IMR-90 (cell line): ENCODE measurements around the gene NME4. TPM values are rescaled to one million over a fixed set of nuclear protein-coding genes. Genes with fewer than 3 reads are reported as not detected.
"Not testable (repeated sequence)": the region's sequence is repeated elsewhere in the genome, so short reads cannot be mapped to it uniquely, and the experiment has no call there.

Source experiments
- ATAC-seq: fragments of 200-7000 bp; cut with Tn5 transposase; 2 replicates; pipeline ENCODE4 v1.9.1; 2020; ENCODE audit warnings: low read depth, mild to moderate bottlenecking, moderate library complexity
- BruUV-seq: library from RNA; stranded (reverse); fragments of 400-500 nt; replicated peaks from 2 replicates; lab custom pipeline; 2021; lab: Mats Ljungman, UMichigan
- CTCF ChIA-PET: fragments of 300-600 bp; formaldehyde crosslinking; extraction: SDS; loops from one replicate; lab custom pipeline; 2021; ENCODE audit warnings: antibody characterized with exemption; lab: Yijun Ruan, JAX
- POLR2A ChIA-PET: fragments of 300-600 bp; sonication (Branson Sonifier 250); formaldehyde crosslinking; loops from one replicate; lab custom pipeline; 2022; ENCODE audit warnings: antibody characterized with exemption; ENCODE audit not compliant: unreplicated experiment; lab: Charles Lee
- DNase-seq: peaks from one replicate; pipeline ENCODE4 v3.0.0; 2013
- H2AFZ ChIP-seq: replicated peaks from 2 replicates; pipeline ENCODE3; 2013; ENCODE audit warnings: low read length, mild to moderate bottlenecking; ENCODE audit not compliant: poor library complexity
- H2AK5ac ChIP-seq: 2 replicates; pipeline ENCODE4 v1.6.1; 2013; ENCODE audit warnings: low read depth, low read length, inconsistent platforms
- H2AK9ac ChIP-seq: replicated peaks from 2 replicates; pipeline ENCODE3; 2013; ENCODE audit warnings: mild to moderate bottlenecking, low read depth, low read length, moderate library complexity; ENCODE audit not compliant: poor library complexity
- H2BK120ac ChIP-seq: 2 replicates; pipeline ENCODE4 v1.6.1; 2013; ENCODE audit warnings: low read depth, low read length, inconsistent platforms
- H2BK15ac ChIP-seq: 3 replicates; pipeline ENCODE4 v1.6.1; 2013; ENCODE audit warnings: low read depth, low read length, inconsistent platforms
- H2BK20ac ChIP-seq: 2 replicates; pipeline ENCODE4 v1.6.1; 2013; ENCODE audit warnings: low read depth, mild to moderate bottlenecking, inconsistent platforms, low read length, moderate library complexity
- H2BK5ac ChIP-seq: 2 replicates; pipeline ENCODE4 v1.6.1; 2013; ENCODE audit warnings: mild to moderate bottlenecking, low read depth, low read length, inconsistent platforms; ENCODE audit not compliant: poor library complexity, severe bottlenecking
- H3K14ac ChIP-seq: replicated peaks from 2 replicates; pipeline ENCODE4 v1.6.1; 2013; ENCODE audit warnings: low read depth, low read length, inconsistent platforms
- H3K18ac ChIP-seq: 2 replicates; pipeline ENCODE4 v1.6.1; 2013; ENCODE audit warnings: low read depth, low read length, control low read depth
- H3K23ac ChIP-seq: 2 replicates; pipeline ENCODE4 v1.6.1; 2013; ENCODE audit warnings: low read depth, low read length, inconsistent platforms
- H3K27ac ChIP-seq: 2 replicates; pipeline ENCODE4 v1.5.1; 2013; ENCODE audit warnings: mild to moderate bottlenecking, control low read depth, low read length; ENCODE audit not compliant: insufficient read depth
- H3K27me3 ChIP-seq: 2 replicates; pipeline ENCODE4 v1.6.1; 2013; ENCODE audit warnings: low read length; ENCODE audit not compliant: control insufficient read depth, insufficient read depth
- H3K36me3 ChIP-seq: 2 replicates; pipeline ENCODE4 v1.6.1; 2013; ENCODE audit warnings: low read length, mixed read lengths; ENCODE audit not compliant: control insufficient read depth, insufficient read depth
- H3K4ac ChIP-seq: 2 replicates; pipeline ENCODE4 v1.6.1; 2013; ENCODE audit warnings: low read depth, low read length, inconsistent platforms
- H3K4me1 ChIP-seq: 2 replicates; pipeline ENCODE4 v1.6.1; 2013; ENCODE audit warnings: low read length, mixed read lengths; ENCODE audit not compliant: control insufficient read depth, insufficient read depth
- H3K4me2 ChIP-seq: 2 replicates; pipeline ENCODE4 v1.6.1; 2013; ENCODE audit warnings: low read depth, mild to moderate bottlenecking, control low read depth, low read length, moderate library complexity
- H3K4me3 ChIP-seq: 2 replicates; pipeline ENCODE4 v1.5.1; 2013; ENCODE audit warnings: low read depth, mild to moderate bottlenecking, control low read depth, low read length, moderate library complexity; ENCODE audit not compliant: insufficient read depth
- H3K56ac ChIP-seq: 2 replicates; pipeline ENCODE4 v1.6.1; 2013; ENCODE audit warnings: low read length, inconsistent platforms; ENCODE audit not compliant: insufficient read depth; ENCODE audit errors: extremely low read depth
- H3K79me1 ChIP-seq, 2 experiments: 2 replicates each; pipeline ENCODE4 v1.6.1; 2013; ENCODE audit warnings: low read length in 2 of 2, inconsistent platforms in 1 of 2, low read depth in 1 of 2
- H3K9ac ChIP-seq: 2 replicates; pipeline ENCODE4 v1.6.1; 2013; ENCODE audit warnings: low read depth, low read length, control low read depth
- H3K9me1 ChIP-seq: 2 replicates; pipeline ENCODE4 v1.6.1; 2013; ENCODE audit warnings: low read length, inconsistent platforms; ENCODE audit not compliant: insufficient read depth
- H3K9me3 ChIP-seq: 2 replicates; pipeline ENCODE4 v1.6.1; 2013; ENCODE audit warnings: low read length; ENCODE audit not compliant: control insufficient read depth, insufficient read depth
- H4K20me1 ChIP-seq: 2 replicates; pipeline ENCODE4 v1.6.1; 2013; ENCODE audit warnings: low read length, inconsistent platforms; ENCODE audit not compliant: insufficient read depth
- H4K5ac ChIP-seq: 2 replicates; pipeline ENCODE4 v1.6.1; 2013; ENCODE audit warnings: mild to moderate bottlenecking, low read depth, low read length, control low read depth
- H4K8ac ChIP-seq, 2 experiments: 2 replicates each; pipeline ENCODE4 v1.6.1; 2013; ENCODE audit warnings: low read depth in 2 of 2, low read length in 2 of 2, control low read depth in 1 of 2, inconsistent platforms in 1 of 2
- H4K91ac ChIP-seq: 2 replicates; pipeline ENCODE4 v1.6.1; 2013; ENCODE audit warnings: low read depth, low read length, inconsistent platforms; ENCODE audit not compliant: insufficient read depth
- MXI1 ChIP-seq: IDR thresholded peaks from 2 replicates; pipeline ENCODE4 v1.6.1; 2012; ENCODE audit warnings: low read depth, mild to moderate bottlenecking, low read length, moderate library complexity, borderline replicate concordance
- WGBS, 2 experiments: methylation state at CpG; one replicate each; pipeline versions ENCODE4 v1.1.5 to v1.1.7; 2013; ENCODE audit warnings: missing lambda C conversion rate in 2 of 2; ENCODE audit not compliant: insufficient read length in 1 of 2; ENCODE audit errors: extremely low coverage in 2 of 2; 5-methylcytosine and 5-hydroxymethylcytosine counted together
- dilution Hi-C: fragments of 300-500 bp; cut with HindIII; formaldehyde crosslinking; loops from one replicate; pipeline ENCODE4 v1.14.3; 2018; ENCODE audit warnings: low sequenced_read_pairs; ENCODE audit not compliant: unreplicated experiment
- in situ Hi-C: fragments of 300-500 bp; cut with MboI; formaldehyde crosslinking; loops from 3 replicates; pipeline ENCODE4 v1.14.3; 2019; ENCODE audit warnings: low sequenced_read_pairs, inconsistent platforms, mixed read lengths
- intact Hi-C: fragments of 100-400 bp; cut with micrococcal nuclease; formaldehyde crosslinking; loops from 2 replicates; pipeline ENCODE4 v1.10.0; 2022
- polyA plus RNA-seq, 3 experiments: library from polyadenylated mRNA; depleted of rRNA; stranded (reverse); fragments of >200 nt; gene quantifications; 2 replicates each; pipeline ENCODE4 v1.2.3, GENCODE V29; 2012; ENCODE audit warnings: low replicate concordance in 1 of 3
- total RNA-seq: library from RNA; depleted of rRNA; stranded (reverse); fragments of >200 nt; gene quantifications from 2 replicates; pipeline ENCODE4 v1.2.3, GENCODE V29; 2012
- TF ChIP-seq, protein P1 (sequence below): conservative IDR thresholded peaks from 2 replicates; pipeline ENCODE4 v1.5.1; 2012; ENCODE audit warnings: mild to moderate bottlenecking, low read depth, low read length, improper control_type of control experiment

Gene NME4
- total and polyA plus RNA-seq, 2 of the 4 experiments (the other 2 are of a cell fraction): 124 to 288 TPM

GRCh38 chr16:386641-387156, 10.3 kb upstream of the NME4 start:
- peaks cover 5% of the 10 kb centered on the region; the same call in 1 of the 2 replicates for H3K4me1 ChIP-seq
- CTCF ChIA-PET: interaction anchor here (0.6 to 0.7 kb wide), 2 partner anchors 13 to 256 kb away, joined by 3 to 5 read pairs; no protein-coding TSS in a partner anchor
- 0 out of 2 replicates have a peak, but pooled peaks cover 3% of the 10 kb centered on the region for H3K9me1 ChIP-seq
- H3K9ac ChIP-seq: no peak overlapping the region
- no peak overlapping the region for H2AFZ ChIP-seq
- H4K91ac ChIP-seq: no peak overlapping the region
- no peak overlapping the region for H2BK120ac ChIP-seq
- no peak for TF ChIP-seq MXI1
- TF ChIP-seq, protein P1, sequence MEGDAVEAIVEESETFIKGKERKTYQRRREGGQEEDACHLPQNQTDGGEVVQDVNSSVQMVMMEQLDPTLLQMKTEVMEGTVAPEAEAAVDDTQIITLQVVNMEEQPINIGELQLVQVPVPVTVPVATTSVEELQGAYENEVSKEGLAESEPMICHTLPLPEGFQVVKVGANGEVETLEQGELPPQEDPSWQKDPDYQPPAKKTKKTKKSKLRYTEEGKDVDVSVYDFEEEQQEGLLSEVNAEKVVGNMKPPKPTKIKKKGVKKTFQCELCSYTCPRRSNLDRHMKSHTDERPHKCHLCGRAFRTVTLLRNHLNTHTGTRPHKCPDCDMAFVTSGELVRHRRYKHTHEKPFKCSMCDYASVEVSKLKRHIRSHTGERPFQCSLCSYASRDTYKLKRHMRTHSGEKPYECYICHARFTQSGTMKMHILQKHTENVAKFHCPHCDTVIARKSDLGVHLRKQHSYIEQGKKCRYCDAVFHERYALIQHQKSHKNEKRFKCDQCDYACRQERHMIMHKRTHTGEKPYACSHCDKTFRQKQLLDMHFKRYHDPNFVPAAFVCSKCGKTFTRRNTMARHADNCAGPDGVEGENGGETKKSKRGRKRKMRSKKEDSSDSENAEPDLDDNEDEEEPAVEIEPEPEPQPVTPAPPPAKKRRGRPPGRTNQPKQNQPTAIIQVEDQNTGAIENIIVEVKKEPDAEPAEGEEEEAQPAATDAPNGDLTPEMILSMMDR: 0 out of 2 replicates have a peak, but pooled peaks have one; percentile 17
- no peak overlapping the region for H2BK20ac ChIP-seq
- intact Hi-C loops: no loop called here
- 61% methylated on average over 3 of the region's 19 CpGs; no CpG with 5 or more reads in 1 of the 2 experiments for WGBS, 2 experiments
- H2AK9ac ChIP-seq: no peak overlapping the region
- no peaks in the 10 kb centered on the region for H3K36me3 ChIP-seq
- 0 out of 4 replicates have a peak overlapping the region, but pooled peaks of 1 of the 2 experiments have one; percentile 9 for H4K8ac ChIP-seq
- no peak overlapping the region for H4K5ac ChIP-seq
- in situ Hi-C loops: no loop called here
- DNase-seq (no peak), ATAC-seq (no peak)
- H3K4ac ChIP-seq: no peak overlapping the region
- no TSS peak for BruUV-seq
- H3K14ac ChIP-seq: no peak overlapping the region
- no peak overlapping the region for H3K56ac ChIP-seq
- dilution Hi-C loops: no loop called here
- POLR2A ChIA-PET: no interaction called here
- H3K79me1 ChIP-seq: no peaks in the 10 kb centered on the region
- H3K27ac ChIP-seq: no peak overlapping the region
- no peak overlapping the region for H2BK15ac ChIP-seq
- H3K27me3 ChIP-seq: no peaks in the 10 kb centered on the region
- H2AK5ac ChIP-seq: 0 out of 2 replicates have a peak overlapping the region, but pooled peaks have one; percentile 26
- no peak overlapping the region for H2BK5ac ChIP-seq
- H3K9me3 ChIP-seq: no peaks in the 10 kb centered on the region
- H4K20me1 ChIP-seq: no peaks in the 10 kb centered on the region
- no peak overlapping the region for H3K23ac ChIP-seq
- no peak overlapping the region for H3K4me3 ChIP-seq
- no peak overlapping the region for H3K4me2 ChIP-seq
- no peak overlapping the region for H3K18ac ChIP-seq

- H3K18ac ChIP-seq, in situ Hi-C loops, H3K27me3 ChIP-seq, H3K9me3 ChIP-seq, H3K79me1 ChIP-seq, H3K56ac ChIP-seq, H3K9me1 ChIP-seq, dilution Hi-C loops, H4K5ac ChIP-seq, H3K4me1 ChIP-seq, H4K20me1 ChIP-seq, intact Hi-C loops, H3K36me3 ChIP-seq, H2AK9ac ChIP-seq, H2AK5ac ChIP-seq, H4K91ac ChIP-seq, BruUV-seq, CTCF ChIA-PET, H2BK15ac ChIP-seq, H2BK20ac ChIP-seq: not testable (repeated sequence)
- H3K9ac ChIP-seq: peak overlapping the region; percentile 15
- DNase-seq (peak; percentile 68), ATAC-seq (peak; percentile 42)
- POLR2A ChIA-PET: interaction anchor here (0.6 kb wide), 1 partner anchor 35 kb away, joined by 4 read pairs; no protein-coding TSS in a partner anchor
- H2BK120ac ChIP-seq: peak overlapping the region; percentile 2; the same call in 1 of the 2 replicates
- peak overlapping the region in 1 of 2 experiments; percentile 22; a peak in 1 of 4 replicates for H4K8ac ChIP-seq
- peak overlapping the region; percentile 11 for H3K27ac ChIP-seq
- H3K23ac ChIP-seq: peak overlapping the region; percentile 51; the same call in 1 of the 2 replicates
- H3K4ac ChIP-seq: peak overlapping the region; percentile 14; the same call in 1 of the 2 replicates
- H3K4me3 ChIP-seq: peak overlapping the region; percentile 5; the same call in 1 of the 2 replicates
- 15% methylated on average over 7 of the region's 20 CpGs; no CpG with 5 or more reads in 1 of the 2 experiments for WGBS, 2 experiments
- peak overlapping the region; percentile 87 for H2AFZ ChIP-seq
- peak overlapping the region; percentile 22 for H2BK5ac ChIP-seq
- H3K14ac ChIP-seq: peak overlapping the region; percentile 23
- H3K4me2 ChIP-seq: peak overlapping the region; percentile 70
Observed at GRCh38 chr16:387761-388666, 9.0 kb upstream of the NME4 start.
